Measurements from ENCODE around the gene IMP3. TPM values are rescaled to one million over a fixed set of nuclear protein-coding genes. Genes with fewer than 3 reads are reported as not detected.
"Not testable (repeated sequence)": the region's sequence is repeated elsewhere in the genome, so short reads cannot be mapped to it uniquely, and the experiment has no call there.

IMP3 gene
- total RNA-seq, 1 experiment from 2014 or later = 79.9 TPM

- no peak overlapping the region for H3K4me2 ChIP-seq (ENCODE audit: low read length)
- no peaks in the 10 kb centered on the region for H3K79me2 ChIP-seq (ENCODE audit: insufficient read depth, low read length)
- no peak for DNase-seq (ENCODE audit: low read depth, low spot score)
- no peaks in the 10 kb centered on the region for H4K20me1 ChIP-seq (ENCODE audit: insufficient read depth)
- H2AFZ ChIP-seq (ENCODE audit: low read depth, low read length, poor library complexity, severe bottlenecking) = no peak overlapping the region
- ChIA-PET POLR2A (no interaction called here), CTCF (interaction anchor here (0.6 to 1.6 kb wide), 4 partner anchors 13 to 315 kb away, joined by 3 to 5 read pairs (median 4); partner anchors contain the start of gene MAN2C1), RAD21 (ENCODE audit: low non-redundant PET in 1 of 2, low total read pairs in 2 of 2, uncharacterized antibody in 2 of 2, unreplicated experiment in 2 of 2) (interaction anchor here in 1 of 2 experiments (0.7 kb wide), 1 partner anchor 314 kb away, joined by 3 read pairs; the partner anchor contains the start of gene MAN2C1)
- no peaks in the 10 kb centered on the region for H3K36me3 ChIP-seq (ENCODE audit: control insufficient read depth in 1 of 2, insufficient read depth in 2 of 2, low read length in 2 of 2)
- H3K9me2 ChIP-seq (ENCODE audit: insufficient read depth) = no peaks in the 10 kb centered on the region
- intact Hi-C loops (cut with micrococcal nuclease) = loop anchor here (1.0 to 2.0 kb wide), 2 partner anchors 174 to 314 kb away; partner anchors contain the start of gene MAN2C1
- ATAC-seq = no peak
- no peak overlapping the region for H3K4me3 ChIP-seq (replicated peaks in 1 of 2; ENCODE audit: low read depth in 1 of 2, low read length in 2 of 2)
- no peak overlapping the region for H3K27ac ChIP-seq (ENCODE audit: low read depth, low read length)
- no peak overlapping the region for H3K9ac ChIP-seq (ENCODE audit: low read length)
- TF ChIP-seq POLR2AphosphoS5 (IDR thresholded peaks at IDR 0.05; ENCODE audit: low read depth, low read length) (no peak), RAD21 (IDR thresholded peaks at IDR 0.05; ENCODE audit: low read depth) (no peak), SP1 (IDR thresholded peaks at IDR 0.05; ENCODE audit: low read depth) (no peak)
- no peaks in the 10 kb centered on the region for H3K9me3 ChIP-seq (ENCODE audit: control insufficient read depth in 1 of 2, insufficient read depth in 1 of 2, low read depth in 1 of 2, low read length in 2 of 2)
- H3K4me1 ChIP-seq (ENCODE audit: control insufficient read depth in 1 of 2, insufficient read depth in 2 of 2, low read length in 2 of 2) = no peaks in the 10 kb centered on the region; a peak in 1 of 4 replicates
- no TSS peak for BruUV-seq (replicated peaks)
- H3K27me3 ChIP-seq (ENCODE audit: insufficient read depth, low read length) = no peaks in the 10 kb centered on the region
These were observed 42.4 kb upstream of the IMP3 start for GRCh38 chr15:75682181-75683135.

DNA sequence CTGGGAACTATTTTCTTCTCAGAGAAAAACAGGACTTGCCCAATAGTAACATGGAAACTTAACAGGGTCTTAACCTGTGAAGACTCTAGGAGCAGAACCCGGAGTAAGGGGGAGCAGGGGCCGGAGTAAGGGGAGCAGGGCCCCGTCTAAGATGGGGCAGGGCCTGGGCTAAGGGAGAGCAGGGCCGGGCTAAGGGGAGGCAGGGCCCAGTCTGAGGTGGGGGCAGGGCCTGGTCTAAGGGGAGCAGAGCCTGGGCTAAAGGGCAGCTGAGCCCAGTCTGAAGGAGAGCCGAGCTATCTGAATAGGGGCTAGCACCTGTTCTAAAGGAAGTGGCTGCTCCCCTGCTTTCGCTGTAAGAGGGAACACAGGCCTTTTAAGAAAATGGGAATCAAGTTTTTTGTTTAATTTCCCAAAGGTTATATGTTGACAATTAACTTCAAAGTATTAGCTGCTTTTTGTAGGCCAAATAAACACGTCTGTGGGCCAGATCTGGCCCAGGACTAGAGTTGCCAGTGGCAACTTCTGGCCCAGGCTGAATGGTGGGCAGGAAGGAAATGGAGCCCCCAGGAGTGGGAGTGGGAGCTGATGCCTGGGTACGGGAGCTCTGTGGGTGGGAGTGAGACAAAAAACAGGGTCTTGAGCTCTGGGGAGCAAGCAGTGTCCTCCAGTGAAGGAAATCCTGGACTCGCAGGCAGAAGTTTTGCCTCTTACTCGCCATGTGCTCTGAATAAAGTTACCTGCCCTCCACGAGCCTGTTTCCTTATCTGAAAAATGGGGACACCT is 40.2 kb upstream of the IMP3 start:
- intact Hi-C loops (cut with micrococcal nuclease) = no loop called here
- no peaks in the 10 kb centered on the region for H4K20me1 ChIP-seq (ENCODE audit: insufficient read depth)
- H3K9me2 ChIP-seq (ENCODE audit: insufficient read depth) = no peaks in the 10 kb centered on the region
- no peak overlapping the region for H2AFZ ChIP-seq (ENCODE audit: low read depth, low read length, poor library complexity, severe bottlenecking)
- no peaks in the 10 kb centered on the region for H3K9me3 ChIP-seq (ENCODE audit: control insufficient read depth in 1 of 2, insufficient read depth in 1 of 2, low read depth in 1 of 2, low read length in 2 of 2)
- H3K27ac ChIP-seq (ENCODE audit: low read depth, low read length) = no peak overlapping the region
- TF ChIP-seq POLR2AphosphoS5 (IDR thresholded peaks at IDR 0.05; ENCODE audit: low read depth, low read length) = 0 out of 2 replicates have a peak, but pooled peaks have one; percentile 14
- no peak for TF ChIP-seq FOSL1 (IDR thresholded peaks at IDR 0.05; ENCODE audit: low read depth)
- BruUV-seq (replicated peaks) = no TSS peak
- CTCF ChIA-PET = interaction anchor here (0.9 kb wide), 1 partner anchor 376 kb away, joined by 3 read pairs; no protein-coding TSS in a partner anchor
- no peak overlapping the region for H3K4me3 ChIP-seq (replicated peaks in 1 of 2; ENCODE audit: low read depth in 1 of 2, low read length in 2 of 2)
- no peaks in the 10 kb centered on the region for H3K4me1 ChIP-seq (ENCODE audit: control insufficient read depth in 1 of 2, insufficient read depth in 2 of 2, low read length in 2 of 2)
- RAD21 ChIA-PET (ENCODE audit: low non-redundant PET in 1 of 2, low total read pairs in 2 of 2, uncharacterized antibody in 2 of 2, unreplicated experiment in 2 of 2) = no interaction called here
- no peaks in the 10 kb centered on the region for H3K79me2 ChIP-seq (ENCODE audit: insufficient read depth, low read length)
- ATAC-seq (no peak), DNase-seq (ENCODE audit: low read depth, low spot score) (no peak)
- H3K4me2 ChIP-seq (ENCODE audit: low read length) = no peak overlapping the region
- no peaks in the 10 kb centered on the region for H3K36me3 ChIP-seq (ENCODE audit: control insufficient read depth in 1 of 2, insufficient read depth in 2 of 2, low read length in 2 of 2)
- H3K27me3 ChIP-seq (ENCODE audit: insufficient read depth, low read length) = no peaks in the 10 kb centered on the region
- no peak overlapping the region for H3K9ac ChIP-seq (ENCODE audit: low read length)
- POLR2A ChIA-PET = interaction anchor here (1.1 kb wide), 1 partner anchor 40 kb away, joined by 3 read pairs; the partner anchor contains the start of gene IMP3

DNA sequence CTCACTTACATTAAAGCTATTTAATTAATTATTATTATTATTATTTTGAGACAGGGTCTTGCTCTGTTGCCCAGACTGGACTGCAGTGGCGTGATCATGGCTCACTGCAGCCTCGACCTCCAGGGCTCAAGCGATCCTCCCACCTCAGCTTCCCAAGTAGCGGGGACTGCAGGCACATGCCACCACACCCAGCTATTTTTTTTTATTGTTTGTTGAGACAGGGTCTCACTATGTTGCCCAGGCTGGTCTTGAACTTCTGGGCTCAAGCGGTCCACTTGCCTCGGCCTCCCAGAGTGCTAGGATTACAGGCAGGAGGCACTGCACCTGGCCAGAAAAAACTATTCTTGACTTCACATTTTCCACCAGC is 38.3 kb upstream of the IMP3 start:
- H3K36me3 ChIP-seq (ENCODE audit: control insufficient read depth in 1 of 2, insufficient read depth in 2 of 2, low read length in 2 of 2); BruUV-seq (replicated peaks); POLR2A ChIA-PET; RAD21 ChIA-PET (ENCODE audit: low non-redundant PET in 1 of 2, low total read pairs in 2 of 2, uncharacterized antibody in 2 of 2, unreplicated experiment in 2 of 2); H3K9ac ChIP-seq (ENCODE audit: low read length); H3K9me3 ChIP-seq (ENCODE audit: control insufficient read depth in 1 of 2, insufficient read depth in 1 of 2, low read depth in 1 of 2, low read length in 2 of 2); H3K4me3 ChIP-seq (replicated peaks in 1 of 2; ENCODE audit: low read depth in 1 of 2, low read length in 2 of 2); H3K27me3 ChIP-seq (ENCODE audit: insufficient read depth, low read length); H3K4me1 ChIP-seq (ENCODE audit: control insufficient read depth in 1 of 2, insufficient read depth in 2 of 2, low read length in 2 of 2); H3K9me2 ChIP-seq (ENCODE audit: insufficient read depth); ATAC-seq; H4K20me1 ChIP-seq (ENCODE audit: insufficient read depth); H3K79me2 ChIP-seq (ENCODE audit: insufficient read depth, low read length); DNase-seq (ENCODE audit: low read depth, low spot score); H2AFZ ChIP-seq (ENCODE audit: low read depth, low read length, poor library complexity, severe bottlenecking); H3K4me2 ChIP-seq (ENCODE audit: low read length); intact Hi-C loops (cut with micrococcal nuclease); H3K27ac ChIP-seq (ENCODE audit: low read depth, low read length): not testable (repeated sequence)
- CTCF ChIA-PET = interaction anchor here (1.2 to 2.3 kb wide), 2 partner anchors 9 to 311 kb away, joined by 3 to 7 read pairs; no protein-coding TSS in a partner anchor

All from HCT116 (cell line).